SH-SY5Y (cell line): ENCODE measurements around the gene VDAC2.

Experiments
- GATA2 ChIP-seq: IDR thresholded peaks from 2 replicates; pipeline ENCODE4 v1.6.1; 2011; ENCODE audit warnings: mild to moderate bottlenecking, low read depth, low read length
- GATA3 ChIP-seq: IDR thresholded peaks from 2 replicates; pipeline ENCODE4 v1.6.1; 2011; ENCODE audit warnings: low read depth, mild to moderate bottlenecking, low read length, moderate library complexity

- TF ChIP-seq GATA2 = no peak
- TF ChIP-seq GATA3 = no peak
Measured at GRCh38 chr10:75211007-75211691, 553 bp downstream of the VDAC2 start.
